Measurements from ENCODE around the gene CXorf65.

The CXorf65 gene

GRCh38 chrX:71098951-71099506, 7.5 kb downstream of the CXorf65 start:
- Histone ChIP-seq H3K4me3 (no peak overlapping the region), H3K27ac (no peak overlapping the region)
- no peak for DNase-seq (ENCODE audit: low spot score)
- TF ChIP-seq, protein P1, sequence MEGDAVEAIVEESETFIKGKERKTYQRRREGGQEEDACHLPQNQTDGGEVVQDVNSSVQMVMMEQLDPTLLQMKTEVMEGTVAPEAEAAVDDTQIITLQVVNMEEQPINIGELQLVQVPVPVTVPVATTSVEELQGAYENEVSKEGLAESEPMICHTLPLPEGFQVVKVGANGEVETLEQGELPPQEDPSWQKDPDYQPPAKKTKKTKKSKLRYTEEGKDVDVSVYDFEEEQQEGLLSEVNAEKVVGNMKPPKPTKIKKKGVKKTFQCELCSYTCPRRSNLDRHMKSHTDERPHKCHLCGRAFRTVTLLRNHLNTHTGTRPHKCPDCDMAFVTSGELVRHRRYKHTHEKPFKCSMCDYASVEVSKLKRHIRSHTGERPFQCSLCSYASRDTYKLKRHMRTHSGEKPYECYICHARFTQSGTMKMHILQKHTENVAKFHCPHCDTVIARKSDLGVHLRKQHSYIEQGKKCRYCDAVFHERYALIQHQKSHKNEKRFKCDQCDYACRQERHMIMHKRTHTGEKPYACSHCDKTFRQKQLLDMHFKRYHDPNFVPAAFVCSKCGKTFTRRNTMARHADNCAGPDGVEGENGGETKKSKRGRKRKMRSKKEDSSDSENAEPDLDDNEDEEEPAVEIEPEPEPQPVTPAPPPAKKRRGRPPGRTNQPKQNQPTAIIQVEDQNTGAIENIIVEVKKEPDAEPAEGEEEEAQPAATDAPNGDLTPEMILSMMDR (IDR thresholded peaks at IDR 0.05), result no peak

DNA sequence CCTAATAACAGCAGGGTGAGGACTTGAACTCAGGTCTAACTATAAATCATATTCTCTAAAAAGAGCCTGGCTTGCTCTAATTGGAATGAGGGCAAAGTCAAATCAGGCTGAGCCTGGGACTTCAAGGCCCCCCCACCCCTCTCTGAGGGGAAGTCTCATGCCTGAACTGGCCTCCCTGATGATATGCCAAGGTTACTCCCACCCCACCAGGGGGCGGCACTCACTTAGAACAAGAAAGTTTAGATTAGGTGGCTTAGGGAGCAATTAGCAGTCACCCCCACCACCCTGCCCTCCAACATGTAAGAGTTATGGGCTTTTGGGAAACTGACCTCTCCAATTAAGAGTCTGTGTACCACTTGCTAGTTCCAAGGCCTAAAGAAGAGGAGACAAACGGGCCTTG, 8.2 kb downstream of the CXorf65 start:
- no peak overlapping the region for H3K27ac ChIP-seq
- H3K4me3 ChIP-seq, result no peak overlapping the region
- no peak for DNase-seq (ENCODE audit: low spot score)
- TF ChIP-seq, protein P1 (IDR thresholded peaks at IDR 0.05), result peak; percentile 22

GRCh38 chrX:71096760-71097032, 9.8 kb downstream of the CXorf65 start:
- Histone ChIP-seq H3K4me3 (peak overlapping the region; percentile 80), H3K27ac (no peak overlapping the region)
- TF ChIP-seq, protein P1 (IDR thresholded peaks at IDR 0.05), result no peak
- DNase-seq (ENCODE audit: low spot score), result no peak

- TF ChIP-seq, protein P1 (IDR thresholded peaks at IDR 0.05), result no peak
- peak overlapping the region; percentile 41 to 83 for H3K27ac ChIP-seq
- DNase-seq (ENCODE audit: low spot score), result peak; percentile 80
- H3K4me3 ChIP-seq, result peak overlapping the region; percentile 80
Observed at GRCh38 chrX:71095981-71096759, 10.4 kb downstream of the CXorf65 start.

- TF ChIP-seq, protein P1 (IDR thresholded peaks at IDR 0.05), result no peak
- Histone ChIP-seq H3K27ac (peak within 1 kb of the TSS; percentile 41 to 83), H3K4me3 (peak within 1 kb of the TSS; percentile 80)
- peak; percentile 91 for DNase-seq (ENCODE audit: low spot score)
Observed at GRCh38 chrX:71095555-71095980, 11.0 kb downstream of the CXorf65 start, which contains the start of gene FOXO4. FOXO4 (plus strand) TSS chrX:71095851; CDS start chrX:71096529, 678 bp downstream.

DNA sequence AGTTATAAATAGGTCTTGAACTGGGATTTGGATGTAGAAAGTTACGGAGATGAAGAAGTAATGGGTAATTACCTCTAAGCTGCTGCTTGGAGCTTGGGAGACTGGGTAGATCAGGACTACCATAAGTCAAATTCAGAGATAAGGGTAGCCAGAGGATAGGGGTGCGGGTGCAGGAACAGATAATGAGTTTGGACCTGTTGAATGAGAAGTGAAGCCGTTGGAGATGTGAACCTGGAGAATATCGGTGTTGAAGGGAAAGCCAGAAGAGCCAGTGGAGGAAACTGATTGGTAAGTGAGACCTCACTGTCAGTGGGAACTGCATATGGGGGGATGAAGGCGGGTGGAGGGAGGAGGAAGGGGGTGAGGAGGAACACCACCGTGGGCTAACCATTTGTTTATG, 11.5 kb downstream of the CXorf65 start:
- Histone ChIP-seq H3K27ac (no peak overlapping the region), H3K4me3 (peak overlapping the region; percentile 80)
- no peak for DNase-seq (ENCODE audit: low spot score)
- TF ChIP-seq, protein P1 (IDR thresholded peaks at IDR 0.05), result no peak

DNA sequence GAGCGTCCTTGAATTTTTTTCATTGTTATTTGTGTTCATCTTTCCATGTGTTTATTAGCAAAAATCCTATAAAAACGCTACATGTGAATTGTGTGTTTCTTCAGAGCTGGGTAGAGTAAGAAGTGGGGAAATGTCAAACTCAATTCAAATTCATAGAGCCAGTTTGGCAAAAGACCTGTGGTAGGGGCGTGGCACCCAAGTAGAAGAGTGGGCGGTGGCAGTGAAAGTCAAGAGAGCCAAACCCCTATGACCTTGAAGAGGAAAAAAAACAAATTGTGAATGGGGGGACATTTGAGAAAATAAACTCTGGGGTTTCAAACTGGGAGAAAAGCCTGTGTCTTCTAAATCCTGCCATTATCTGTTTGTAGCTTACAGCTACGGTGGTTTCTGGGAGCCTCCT, 15.3 kb downstream of the CXorf65 start:
- TF ChIP-seq, protein P1 (IDR thresholded peaks at IDR 0.05), result no peak
- Histone ChIP-seq H3K27ac (no peak overlapping the region), H3K4me3 (no peak overlapping the region)
- no peak for DNase-seq (ENCODE audit: low spot score)
